ENCODE measurements around the gene HADH. TPM values are rescaled to one million over a fixed set of nuclear protein-coding genes. Genes with fewer than 3 reads are reported as not detected.

The HADH gene
- total RNA-seq, 2 donors from 2014 or later, result 46.1 to 58.1 TPM

DNA sequence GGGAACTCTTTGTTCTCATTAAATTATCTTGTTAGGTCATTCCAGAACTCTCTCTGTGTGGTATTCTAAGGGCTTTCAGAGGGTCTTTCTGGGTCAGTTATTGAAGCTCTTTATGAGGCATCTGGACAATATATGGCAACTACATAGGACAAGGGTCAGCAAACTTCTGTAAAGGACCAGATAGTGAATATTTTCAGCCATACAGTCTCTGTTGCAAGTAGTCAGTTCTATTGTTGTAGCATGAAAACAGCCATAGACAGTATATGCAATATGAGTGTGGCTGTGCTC is 35.1 kb downstream of the HADH start:
- TF ChIP-seq, protein P1, sequence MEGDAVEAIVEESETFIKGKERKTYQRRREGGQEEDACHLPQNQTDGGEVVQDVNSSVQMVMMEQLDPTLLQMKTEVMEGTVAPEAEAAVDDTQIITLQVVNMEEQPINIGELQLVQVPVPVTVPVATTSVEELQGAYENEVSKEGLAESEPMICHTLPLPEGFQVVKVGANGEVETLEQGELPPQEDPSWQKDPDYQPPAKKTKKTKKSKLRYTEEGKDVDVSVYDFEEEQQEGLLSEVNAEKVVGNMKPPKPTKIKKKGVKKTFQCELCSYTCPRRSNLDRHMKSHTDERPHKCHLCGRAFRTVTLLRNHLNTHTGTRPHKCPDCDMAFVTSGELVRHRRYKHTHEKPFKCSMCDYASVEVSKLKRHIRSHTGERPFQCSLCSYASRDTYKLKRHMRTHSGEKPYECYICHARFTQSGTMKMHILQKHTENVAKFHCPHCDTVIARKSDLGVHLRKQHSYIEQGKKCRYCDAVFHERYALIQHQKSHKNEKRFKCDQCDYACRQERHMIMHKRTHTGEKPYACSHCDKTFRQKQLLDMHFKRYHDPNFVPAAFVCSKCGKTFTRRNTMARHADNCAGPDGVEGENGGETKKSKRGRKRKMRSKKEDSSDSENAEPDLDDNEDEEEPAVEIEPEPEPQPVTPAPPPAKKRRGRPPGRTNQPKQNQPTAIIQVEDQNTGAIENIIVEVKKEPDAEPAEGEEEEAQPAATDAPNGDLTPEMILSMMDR (IDR thresholded peaks at IDR 0.05), result no peak
- no peak for ATAC-seq (ENCODE audit: insufficient number of reproducible peaks, low FRiP score, low read depth)
- H3K4me3 ChIP-seq, result no peak overlapping the region
- H3K9me3 ChIP-seq, result no peaks in the 10 kb centered on the region
- no peaks in the 10 kb centered on the region for H3K4me1 ChIP-seq (ENCODE audit: control insufficient read depth in 1 of 2, low read depth in 2 of 2)
- peaks cover 37% of the 10 kb centered on the region for H3K36me3 ChIP-seq
- no peaks in the 10 kb centered on the region for H3K27me3 ChIP-seq (replicated peaks; ENCODE audit: insufficient read depth)
- no peak for DNase-seq (ENCODE audit: low spot score)
- H3K27ac ChIP-seq, result no peak overlapping the region

GRCh38 chr4:108029016-108029720 is 39.5 kb downstream of the HADH start:
- Histone ChIP-seq H3K36me3 (peaks cover 30% of the 10 kb centered on the region), H3K27ac (no peak overlapping the region), H3K27me3 (replicated peaks; ENCODE audit: insufficient read depth) (no peaks in the 10 kb centered on the region), H3K4me1 (ENCODE audit: control insufficient read depth in 1 of 2, low read depth in 2 of 2) (no peaks in the 10 kb centered on the region), H3K4me3 (no peak overlapping the region), H3K9me3 (no peaks in the 10 kb centered on the region)
- no peak for DNase-seq (ENCODE audit: low spot score)
- no peak for ATAC-seq (ENCODE audit: insufficient number of reproducible peaks, low FRiP score, low read depth)
- TF ChIP-seq, protein P1 (IDR thresholded peaks at IDR 0.05), result no peak

DNA sequence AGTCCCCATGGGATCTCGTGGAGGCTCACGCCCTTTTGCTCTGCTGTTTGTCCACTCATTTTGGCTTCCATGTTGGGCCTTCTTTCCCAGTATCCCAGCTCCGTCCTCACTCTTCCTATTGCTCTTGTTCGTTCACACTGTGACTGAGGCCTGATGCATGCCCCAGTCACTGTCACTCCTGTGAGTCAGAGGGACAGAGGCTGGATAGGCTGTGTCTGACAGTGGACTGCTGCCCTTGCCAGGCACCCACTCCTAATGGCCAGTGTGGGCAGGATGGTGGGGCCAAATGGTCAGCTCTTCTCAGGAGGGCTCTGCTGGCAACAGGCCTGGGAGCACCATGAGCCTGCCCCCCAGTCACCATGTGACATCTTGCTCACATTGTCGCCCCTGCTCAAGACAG is 40.0 kb downstream of the HADH start:
- no peak overlapping the region for H3K4me3 ChIP-seq
- no peaks in the 10 kb centered on the region for H3K4me1 ChIP-seq (ENCODE audit: control insufficient read depth in 1 of 2, low read depth in 2 of 2)
- no peak overlapping the region for H3K27ac ChIP-seq
- no peaks in the 10 kb centered on the region for H3K27me3 ChIP-seq (replicated peaks; ENCODE audit: insufficient read depth)
- H3K9me3 ChIP-seq, result no peaks in the 10 kb centered on the region
- DNase-seq (ENCODE audit: low spot score) (no peak), ATAC-seq (ENCODE audit: insufficient number of reproducible peaks, low FRiP score, low read depth) (no peak)
- peaks cover 31% of the 10 kb centered on the region for H3K36me3 ChIP-seq
- TF ChIP-seq, protein P1 (IDR thresholded peaks at IDR 0.05), result no peak

DNA sequence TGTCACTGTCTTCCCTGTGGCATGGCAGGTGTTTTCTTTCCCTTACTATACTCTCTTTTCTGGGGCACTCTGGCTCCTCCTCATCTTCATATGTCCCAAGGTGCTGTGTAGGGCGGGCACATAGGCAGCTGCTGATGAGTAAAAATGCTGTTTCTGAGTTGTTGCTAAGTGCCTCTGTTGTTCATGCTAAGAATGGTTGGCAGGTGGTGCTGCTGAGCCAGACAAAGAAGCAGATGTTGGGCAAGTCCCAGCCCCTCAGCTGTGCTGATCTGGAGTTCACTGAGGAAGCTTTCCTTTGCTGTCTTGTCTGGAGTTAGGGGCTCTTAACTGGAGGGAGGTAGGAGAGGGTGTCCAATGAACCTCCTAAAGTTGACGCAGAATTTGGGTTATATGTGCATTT is 40.6 kb downstream of the HADH start:
- no peaks in the 10 kb centered on the region for H3K9me3 ChIP-seq
- H3K4me3 ChIP-seq, result no peak overlapping the region
- H3K36me3 ChIP-seq, result peaks cover 26% of the 10 kb centered on the region
- no peak overlapping the region for H3K27ac ChIP-seq
- no peak for ATAC-seq (ENCODE audit: insufficient number of reproducible peaks, low FRiP score, low read depth)
- no peak for DNase-seq (ENCODE audit: low spot score)
- TF ChIP-seq, protein P1 (IDR thresholded peaks at IDR 0.05), result no peak
- H3K27me3 ChIP-seq (replicated peaks; ENCODE audit: insufficient read depth), result no peaks in the 10 kb centered on the region
- H3K4me1 ChIP-seq (ENCODE audit: control insufficient read depth in 1 of 2, low read depth in 2 of 2), result no peaks in the 10 kb centered on the region

- Histone ChIP-seq H3K27ac (no peak overlapping the region), H3K4me1 (ENCODE audit: control insufficient read depth in 1 of 2, low read depth in 2 of 2) (no peaks in the 10 kb centered on the region), H3K36me3 (peaks cover 26% of the 10 kb centered on the region), H3K27me3 (replicated peaks; ENCODE audit: insufficient read depth) (no peaks in the 10 kb centered on the region), H3K4me3 (no peak overlapping the region), H3K9me3 (no peaks in the 10 kb centered on the region)
- TF ChIP-seq, protein P1 (IDR thresholded peaks at IDR 0.05), result no peak
- no peak for DNase-seq (ENCODE audit: low spot score)
- ATAC-seq (ENCODE audit: insufficient number of reproducible peaks, low FRiP score, low read depth), result no peak
Observed at GRCh38 chr4:108031427-108032083, 41.9 kb downstream of the HADH start.
